GM13976 (cell line): ENCODE results near the gene MCM5.

Experiments used
- DNase-seq: peaks from one replicate; pipeline ENCODE4 v3.0.0; 2012; ENCODE audit warnings: low spot score
- CTCF ChIP-seq: IDR thresholded peaks from 2 replicates; pipeline ENCODE4 v1.5.1; 2012; ENCODE audit warnings: borderline replicate concordance, mild to moderate bottlenecking; ENCODE audit not compliant: insufficient read depth; ENCODE audit errors: extremely low read depth, missing control alignments, control extremely low read depth
- in situ Hi-C: fragments of 300-500 bp; cut with MboI; formaldehyde crosslinking; loops from one replicate; pipeline ENCODE4 v1.12.0; 2022; ENCODE audit warnings: low sequenced_read_pairs, mixed read lengths, inconsistent platforms; ENCODE audit not compliant: unreplicated experiment

Gene MCM5

GRCh38 chr22:35409783-35410662 is 10.1 kb downstream of the MCM5 start:
- TF ChIP-seq CTCF, result no peak
- DNase-seq, result peak; percentile 86
- in situ Hi-C loops, result no loop called here

GRCh38 chr22:35410663-35411034 is 10.7 kb downstream of the MCM5 start:
- DNase-seq, result no peak
- TF ChIP-seq CTCF, result no peak
- in situ Hi-C loops, result no loop called here

GRCh38 chr22:35411102-35411501 is 11.2 kb downstream of the MCM5 start:
- peak; percentile 55 for TF ChIP-seq CTCF
- in situ Hi-C loops, result no loop called here
- DNase-seq, result peak; percentile 76

GRCh38 chr22:35413624-35414023 is 13.7 kb downstream of the MCM5 start:
- no peak for DNase-seq
- TF ChIP-seq CTCF, result no peak
- in situ Hi-C loops, result no loop called here

- in situ Hi-C loops, result no loop called here
These were observed 17.7 kb downstream of the MCM5 start for GRCh38 chr22:35417606-35418005.

GRCh38 chr22:35418088-35418487 is 18.1 kb downstream of the MCM5 start:
- in situ Hi-C loops, result no loop called here
- no peak for DNase-seq
- no peak for TF ChIP-seq CTCF

More at GRCh38 chr22:35417606-35418005, 17.7 kb downstream of the MCM5 start:
- no peak for DNase-seq
- TF ChIP-seq CTCF, result no peak
